Endodermal cell (in vitro differentiated cells): Measurements from ENCODE around the gene FAM83C. TPM values are rescaled to one million over a fixed set of nuclear protein-coding genes. Genes with fewer than 3 reads are reported as not detected.

ENCODE experiments used
- DNase-seq: peaks from one replicate; pipeline ENCODE4 v3.0.0-alpha.2; 2017
- H3K27ac ChIP-seq: 2 replicates; pipeline ENCODE4 v1.5.1; 2013; ENCODE audit warnings: mild to moderate bottlenecking, low read depth, low read length, moderate library complexity
- H3K27me3 ChIP-seq: 2 replicates; pipeline ENCODE4 v1.6.1; 2013; ENCODE audit warnings: mild to moderate bottlenecking, low read length, moderate library complexity; ENCODE audit not compliant: insufficient read depth, control insufficient read depth, poor library complexity, severe bottlenecking
- H3K36me3 ChIP-seq: 2 replicates; pipeline ENCODE4 v1.7.0; 2013; ENCODE audit warnings: mild to moderate bottlenecking, low read length, moderate library complexity; ENCODE audit not compliant: control insufficient read depth, insufficient read depth
- H3K4me1 ChIP-seq: one replicate; pipeline ENCODE4 v1.7.0; 2013; ENCODE audit warnings: low read length; ENCODE audit not compliant: control insufficient read depth, insufficient read depth
- H3K4me3 ChIP-seq: 2 replicates; pipeline ENCODE4 v1.5.1; 2013; ENCODE audit warnings: mild to moderate bottlenecking, low read length, moderate library complexity
- H3K9ac ChIP-seq: 2 replicates; pipeline ENCODE4 v1.6.1; 2013; ENCODE audit warnings: mild to moderate bottlenecking, low read length, moderate library complexity; ENCODE audit not compliant: poor library complexity, severe bottlenecking; ENCODE audit errors: extremely low read depth
- H3K9me3 ChIP-seq: 2 replicates; pipeline ENCODE4 v1.6.1; 2013; ENCODE audit warnings: mild to moderate bottlenecking, low read length, moderate library complexity; ENCODE audit not compliant: control insufficient read depth
- H3K27ac Mint-ChIP-seq: 2 replicates; pipeline ENCODE4 v1.8.0; 2020; ENCODE audit warnings: mixed read lengths
- H3K27me3 Mint-ChIP-seq: 2 replicates; pipeline ENCODE4 v1.8.0; 2021; ENCODE audit warnings: mild to moderate bottlenecking, mixed read lengths; ENCODE audit not compliant: insufficient read depth
- H3K36me3 Mint-ChIP-seq: 2 replicates; pipeline ENCODE4 v1.8.0; 2020; ENCODE audit warnings: low read depth, mixed read lengths
- H3K4me1 Mint-ChIP-seq: 2 replicates; pipeline ENCODE4 v1.8.0; 2020; ENCODE audit warnings: mixed read lengths
- H3K4me3 Mint-ChIP-seq: 2 replicates; pipeline ENCODE4 v1.8.0; 2020; ENCODE audit warnings: mild to moderate bottlenecking, moderate library complexity, mixed read lengths
- H3K9me3 Mint-ChIP-seq: 2 replicates; pipeline ENCODE4 v1.8.0; 2020; ENCODE audit warnings: mild to moderate bottlenecking, mixed read lengths
- WGBS, 2 experiments: methylation state at CpG; one replicate each; pipeline versions ENCODE4 v1.1.5 to v1.1.7; 2013; ENCODE audit warnings: missing lambda C conversion rate in 2 of 2, mixed read lengths in 1 of 2; ENCODE audit not compliant: insufficient coverage in 1 of 2, insufficient read length in 1 of 2; 5-methylcytosine and 5-hydroxymethylcytosine counted together
- total RNA-seq, 2 donors: library from RNA; stranded (reverse); fragmentation: NEBNext Ultra II Directional in 1 of 2; extraction: Animal tissue kit (Norgen Biotek cat#: 25700) in 1 of 2; gene quantifications; 2 replicates in 1 of 2; 3 replicates in 1 of 2; pipeline ENCODE4 v1.2.1, GENCODE V29; 2021
- TF ChIP-seq, protein P1 (sequence below): fragments of 200-600 bp; sonication (generic); conservative IDR thresholded peaks from 2 replicates; pipeline ENCODE4 v1.5.0; 2021; ENCODE audit warnings: antibody characterized with exemption, mild to moderate bottlenecking

Gene FAM83C
- total RNA-seq, 2 donors from 2014 or later = not detected

DNA sequence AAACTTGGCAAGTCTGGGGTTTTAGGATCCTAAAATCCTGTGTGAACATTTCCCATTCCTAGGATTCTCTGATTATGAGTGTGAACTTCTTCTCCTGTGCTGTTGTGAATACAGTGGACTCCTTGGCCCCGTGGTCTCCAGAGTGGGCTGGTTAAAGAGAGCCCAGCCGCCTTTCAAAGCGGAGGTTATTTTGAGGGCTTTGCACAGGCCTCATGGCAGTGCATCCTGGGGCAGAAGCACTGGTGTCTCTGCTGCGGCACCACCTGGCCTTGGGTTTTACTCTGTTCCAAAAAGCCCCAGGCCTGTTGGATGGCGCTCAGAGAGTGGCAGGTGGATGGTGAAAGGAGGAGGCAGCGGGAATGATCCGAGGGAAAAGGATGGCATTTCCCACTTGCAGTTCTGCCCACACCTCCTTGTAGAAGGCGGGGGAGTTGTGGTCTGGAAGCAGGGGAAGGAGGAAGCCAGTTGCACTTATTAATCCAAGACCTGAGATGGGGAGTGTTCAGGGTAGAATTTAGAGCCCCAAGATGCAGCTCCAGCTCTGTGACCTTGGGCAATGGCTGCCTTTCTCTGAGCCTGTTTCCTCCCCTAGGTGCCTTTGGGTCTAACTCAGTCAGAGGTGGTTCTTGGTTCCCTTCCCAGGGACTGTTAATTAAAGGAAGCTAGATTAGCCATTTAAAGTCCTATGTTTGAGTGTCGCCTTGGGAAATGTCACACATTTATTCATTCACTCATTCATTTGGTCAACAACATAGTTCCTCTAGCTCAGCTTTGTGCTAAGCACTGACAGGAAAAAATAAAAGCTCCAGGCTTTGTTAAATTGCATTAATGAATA, 43.4 kb downstream of the FAM83C start:
- H3K36me3 ChIP-seq = no peaks in the 10 kb centered on the region
- H3K9ac ChIP-seq = no peak overlapping the region
- H3K27ac ChIP-seq = no peak overlapping the region
- H3K4me1 ChIP-seq = no peaks in the 10 kb centered on the region
- no peaks in the 10 kb centered on the region for H3K27me3 ChIP-seq
- Mint-ChIP-seq H3K27ac (peak overlapping the region; percentile 6), H3K4me1 (peaks cover 23% of the 10 kb centered on the region), H3K36me3 (no peaks in the 10 kb centered on the region), H3K27me3 (no peaks in the 10 kb centered on the region), H3K4me3 (no peak overlapping the region), H3K9me3 (peaks cover 42% of the 10 kb centered on the region)
- TF ChIP-seq, protein P1, sequence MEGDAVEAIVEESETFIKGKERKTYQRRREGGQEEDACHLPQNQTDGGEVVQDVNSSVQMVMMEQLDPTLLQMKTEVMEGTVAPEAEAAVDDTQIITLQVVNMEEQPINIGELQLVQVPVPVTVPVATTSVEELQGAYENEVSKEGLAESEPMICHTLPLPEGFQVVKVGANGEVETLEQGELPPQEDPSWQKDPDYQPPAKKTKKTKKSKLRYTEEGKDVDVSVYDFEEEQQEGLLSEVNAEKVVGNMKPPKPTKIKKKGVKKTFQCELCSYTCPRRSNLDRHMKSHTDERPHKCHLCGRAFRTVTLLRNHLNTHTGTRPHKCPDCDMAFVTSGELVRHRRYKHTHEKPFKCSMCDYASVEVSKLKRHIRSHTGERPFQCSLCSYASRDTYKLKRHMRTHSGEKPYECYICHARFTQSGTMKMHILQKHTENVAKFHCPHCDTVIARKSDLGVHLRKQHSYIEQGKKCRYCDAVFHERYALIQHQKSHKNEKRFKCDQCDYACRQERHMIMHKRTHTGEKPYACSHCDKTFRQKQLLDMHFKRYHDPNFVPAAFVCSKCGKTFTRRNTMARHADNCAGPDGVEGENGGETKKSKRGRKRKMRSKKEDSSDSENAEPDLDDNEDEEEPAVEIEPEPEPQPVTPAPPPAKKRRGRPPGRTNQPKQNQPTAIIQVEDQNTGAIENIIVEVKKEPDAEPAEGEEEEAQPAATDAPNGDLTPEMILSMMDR = no peak
- DNase-seq = no peak
- H3K4me3 ChIP-seq = no peak overlapping the region
- 78 to 93% methylated on average over 4 to 9 of the region's 9 CpGs for WGBS, 2 experiments
- no peaks in the 10 kb centered on the region for H3K9me3 ChIP-seq

DNA sequence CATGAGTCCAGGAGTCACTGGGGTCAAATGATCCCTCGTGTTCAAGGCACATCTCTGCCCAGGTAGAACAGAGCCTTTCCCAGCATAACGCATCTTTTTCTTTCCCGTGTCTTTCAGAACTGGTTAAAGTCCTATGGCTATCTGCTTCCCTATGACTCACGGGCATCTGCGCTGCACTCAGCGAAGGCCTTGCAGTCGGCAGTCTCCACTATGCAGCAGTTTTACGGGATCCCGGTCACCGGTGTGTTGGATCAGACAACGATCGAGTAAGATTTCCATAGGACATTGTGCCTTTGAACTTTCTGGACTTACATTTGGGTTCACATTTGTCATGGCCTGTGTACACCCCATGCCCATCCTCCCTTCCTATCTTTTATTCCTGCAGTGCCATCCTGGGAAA, 45.5 kb downstream of the FAM83C start:
- Histone ChIP-seq H3K9me3 (no peaks in the 10 kb centered on the region), H3K36me3 (no peaks in the 10 kb centered on the region), H3K27ac (no peak overlapping the region), H3K4me3 (no peak overlapping the region), H3K9ac (no peak overlapping the region), H3K27me3 (no peaks in the 10 kb centered on the region), H3K4me1 (no peaks in the 10 kb centered on the region)
- TF ChIP-seq, protein P1 = no peak
- DNase-seq = no peak
- Mint-ChIP-seq H3K36me3 (no peaks in the 10 kb centered on the region), H3K4me3 (no peak overlapping the region), H3K27me3 (no peaks in the 10 kb centered on the region), H3K4me1 (peaks cover 12% of the 10 kb centered on the region), H3K27ac (no peak overlapping the region), H3K9me3 (peaks cover 49% of the 10 kb centered on the region)
- 90 to 93% methylated on average over 12 of the region's 12 CpGs for WGBS, 2 experiments

DNA sequence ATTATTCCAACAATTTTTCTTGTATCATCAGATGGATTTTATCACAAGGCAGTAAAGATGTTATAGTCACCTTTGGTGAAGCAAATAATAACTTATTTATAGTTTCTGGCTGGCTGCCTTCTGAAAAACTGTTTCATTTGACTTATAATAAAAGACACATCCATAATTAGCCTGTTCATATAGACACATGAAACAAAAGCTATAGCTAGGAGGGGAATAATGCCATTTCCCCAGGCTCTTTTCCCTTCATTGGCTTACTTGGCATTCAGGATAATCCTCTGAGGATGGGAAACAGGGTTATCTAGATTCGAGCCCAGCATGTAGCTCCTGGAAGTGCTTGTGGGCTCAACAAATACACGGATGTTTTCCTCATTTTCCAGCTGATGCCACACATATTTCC, 48.2 kb downstream of the FAM83C start:
- Mint-ChIP-seq H3K36me3 (no peaks in the 10 kb centered on the region), H3K4me1 (peaks cover 19% of the 10 kb centered on the region), H3K9me3 (peaks cover 46% of the 10 kb centered on the region), H3K27ac (no peak overlapping the region), H3K4me3 (no peak overlapping the region), H3K27me3 (no peaks in the 10 kb centered on the region)
- TF ChIP-seq, protein P1 = no peak
- no peaks in the 10 kb centered on the region for H3K36me3 ChIP-seq
- H3K4me3 ChIP-seq = no peak overlapping the region
- H3K9me3 ChIP-seq = no peaks in the 10 kb centered on the region
- WGBS, 2 experiments = 78 to 83% methylated on average over 2 of the region's 2 CpGs
- no peak for DNase-seq
- peaks cover 8% of the 10 kb centered on the region for H3K4me1 ChIP-seq
- H3K27me3 ChIP-seq = no peaks in the 10 kb centered on the region
- no peak overlapping the region for H3K9ac ChIP-seq
- H3K27ac ChIP-seq = no peak overlapping the region
